ENCODE measurements around the gene AK8.

The AK8 gene

GRCh38 chr9:132858751-132859150 lies 19.3 kb downstream of the AK8 start:
- TF ChIP-seq CTCF (IDR thresholded peaks at IDR 0.05) (no peak), ZFX (IDR thresholded peaks at IDR 0.05; ENCODE audit: borderline replicate concordance) (no peak)
- H3K27ac ChIP-seq: no peak overlapping the region

GRCh38 chr9:132857616-132858342 lies 20.3 kb downstream of the AK8 start:
- TF ChIP-seq ZFX (IDR thresholded peaks at IDR 0.05; ENCODE audit: borderline replicate concordance): no peak
- H3K27ac ChIP-seq: no peak overlapping the region

- TF ChIP-seq CTCF (IDR thresholded peaks at IDR 0.05) (no peak), ZFX (IDR thresholded peaks at IDR 0.05; ENCODE audit: borderline replicate concordance) (no peak)
- no peak overlapping the region for H3K27ac ChIP-seq
Observed at GRCh38 chr9:132857031-132857430, 21.1 kb downstream of the AK8 start.

GRCh38 chr9:132855904-132856303 lies 22.2 kb downstream of the AK8 start:
- H3K27ac ChIP-seq: no peak overlapping the region
- TF ChIP-seq CTCF (IDR thresholded peaks at IDR 0.05) (no peak), ZFX (IDR thresholded peaks at IDR 0.05; ENCODE audit: borderline replicate concordance) (no peak)

- H3K27ac ChIP-seq: no peak overlapping the region
- TF ChIP-seq ZFX (IDR thresholded peaks at IDR 0.05; ENCODE audit: borderline replicate concordance) (no peak), CTCF (IDR thresholded peaks at IDR 0.05) (no peak)
Observed at GRCh38 chr9:132854832-132855231, 23.3 kb downstream of the AK8 start.

GRCh38 chr9:132853482-132853881 lies 24.6 kb downstream of the AK8 start:
- no peak overlapping the region for H3K27ac ChIP-seq
- no peak for TF ChIP-seq ZFX (IDR thresholded peaks at IDR 0.05; ENCODE audit: borderline replicate concordance)
- TF ChIP-seq CTCF (IDR thresholded peaks at IDR 0.05): no peak

- no peak for TF ChIP-seq ZFX (IDR thresholded peaks at IDR 0.05; ENCODE audit: borderline replicate concordance)
- TF ChIP-seq CTCF (IDR thresholded peaks at IDR 0.05): no peak
- H3K27ac ChIP-seq: no peak overlapping the region
Observed at GRCh38 chr9:132849185-132849706, 28.8 kb downstream of the AK8 start.
